Inflammatory macrophage treated with lipopolysaccharide for 1 hour (primary cell): ENCODE data around the gene METTL18.

Experiments used
- DNase-seq, 2 donors: peaks; one replicate each; pipeline ENCODE4 v3.0.0-alpha.2; 2020 to 2022

The METTL18 gene

DNA sequence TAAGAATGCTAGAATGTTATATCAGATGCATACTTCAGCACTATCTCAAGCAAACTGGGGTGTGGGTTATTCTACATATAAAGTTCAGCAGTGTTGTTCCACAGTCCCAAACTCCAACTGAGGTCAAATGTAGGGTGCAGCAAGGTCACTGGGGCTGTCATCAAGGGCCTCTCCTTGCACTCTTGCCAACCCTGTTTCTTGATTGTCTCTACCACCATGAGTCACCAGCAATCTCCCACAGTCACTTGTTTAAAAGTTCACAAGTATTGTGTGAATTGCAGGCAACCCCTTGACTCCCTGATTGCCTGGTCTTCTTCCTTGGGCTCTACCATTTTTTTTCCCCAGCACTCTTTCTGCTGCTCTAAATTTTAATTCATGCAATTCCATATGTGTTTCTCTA lies 10.6 kb downstream of the METTL18 start:
- no peak for DNase-seq

DNA sequence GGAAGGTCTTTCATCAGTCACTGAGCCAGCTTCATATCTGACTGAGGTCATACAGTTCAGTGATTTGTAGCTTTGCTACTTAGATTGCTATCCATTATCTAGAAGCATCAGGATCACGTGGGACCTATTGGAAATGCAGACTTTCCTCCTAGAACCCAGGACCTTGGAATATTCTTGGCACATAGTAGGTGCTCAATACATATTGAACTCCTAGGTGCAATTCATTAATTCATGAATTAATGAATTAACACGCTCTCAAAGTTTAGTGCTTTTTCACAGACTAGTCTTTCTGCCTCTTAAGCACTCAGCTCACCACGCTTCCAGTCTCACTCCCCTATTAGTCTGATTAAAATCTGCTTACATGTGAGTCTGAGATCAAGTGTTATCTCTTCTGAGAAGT lies 12.1 kb downstream of the METTL18 start:
- no peak for DNase-seq

DNA sequence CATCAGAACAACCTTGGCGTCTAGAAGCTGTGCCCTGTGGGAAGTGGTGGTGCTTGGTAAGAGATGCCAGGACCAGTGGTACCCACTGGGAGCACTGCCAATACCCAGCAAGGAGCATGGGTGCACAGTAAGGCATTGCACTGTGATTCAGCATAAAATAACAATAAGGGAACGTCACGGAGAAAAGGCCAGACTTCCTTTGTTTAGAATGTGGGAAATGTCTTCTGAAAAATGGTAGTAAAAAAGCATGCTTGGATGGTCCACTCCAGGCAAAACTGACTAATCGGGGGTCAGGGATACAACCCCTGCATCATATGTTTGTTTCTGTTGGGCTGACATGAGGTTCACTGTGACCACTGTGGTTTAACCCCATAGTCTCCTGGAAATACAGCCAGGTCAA lies 14.7 kb downstream of the METTL18 start:
- DNase-seq, result no peak

DNA sequence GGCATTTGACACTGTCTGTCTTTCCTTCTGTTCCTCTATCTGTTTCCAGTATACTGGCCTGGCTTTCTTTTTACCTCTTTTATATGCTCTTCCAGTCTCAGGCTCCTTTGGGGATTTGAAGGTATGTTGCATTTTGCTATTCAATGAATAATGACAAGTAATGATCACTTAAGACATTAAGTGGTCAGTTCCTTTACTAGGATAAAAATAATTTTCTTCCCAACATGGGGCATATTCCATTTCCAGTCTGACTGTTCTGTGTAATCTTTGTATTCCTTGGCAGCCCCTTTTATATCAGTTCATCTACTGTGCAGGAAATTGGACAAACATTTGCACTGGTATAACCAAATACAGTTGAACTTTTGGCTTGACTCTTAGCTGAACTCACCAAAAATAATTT lies 15.6 kb downstream of the METTL18 start:
- DNase-seq, result no peak

DNA sequence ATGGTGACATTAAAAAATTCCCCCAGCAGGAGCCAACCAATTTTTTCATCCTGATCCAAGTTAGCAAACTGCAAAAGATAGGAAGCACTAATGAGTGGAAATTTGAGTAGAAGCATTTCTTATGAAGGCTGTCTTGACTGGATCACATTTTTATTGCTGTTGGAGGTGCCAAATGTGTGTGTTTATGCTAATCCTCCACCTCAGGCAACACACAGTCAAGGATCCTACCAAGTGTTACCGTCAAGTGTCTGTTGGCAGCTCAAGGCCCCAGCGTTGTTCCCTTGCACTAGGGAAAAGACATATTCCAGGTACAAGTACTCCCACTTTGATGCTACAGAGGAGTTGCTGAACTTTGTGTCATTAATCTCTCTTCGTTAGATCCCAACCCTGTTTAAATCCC lies 18.3 kb downstream of the METTL18 start:
- no peak for DNase-seq

DNA sequence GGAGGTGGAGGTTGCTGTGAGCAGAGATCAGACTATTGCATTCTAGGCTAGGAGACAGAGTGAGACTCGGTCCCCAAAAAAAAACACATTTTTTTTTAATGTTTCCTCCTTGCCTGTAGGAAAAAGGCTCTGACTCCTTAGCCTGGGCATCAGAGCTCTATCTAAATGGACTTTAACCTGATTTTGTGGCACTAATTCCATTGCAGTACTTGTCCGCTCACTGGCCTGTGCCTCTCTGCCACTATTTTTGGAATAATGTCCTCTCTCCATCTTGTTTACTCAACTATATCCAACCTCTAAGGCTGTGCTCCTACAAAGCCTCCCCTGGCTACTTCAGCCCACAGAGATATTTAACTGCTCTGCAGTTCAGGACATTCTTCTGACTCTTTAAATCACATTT lies 26.5 kb downstream of the METTL18 start:
- DNase-seq, result no peak

DNA sequence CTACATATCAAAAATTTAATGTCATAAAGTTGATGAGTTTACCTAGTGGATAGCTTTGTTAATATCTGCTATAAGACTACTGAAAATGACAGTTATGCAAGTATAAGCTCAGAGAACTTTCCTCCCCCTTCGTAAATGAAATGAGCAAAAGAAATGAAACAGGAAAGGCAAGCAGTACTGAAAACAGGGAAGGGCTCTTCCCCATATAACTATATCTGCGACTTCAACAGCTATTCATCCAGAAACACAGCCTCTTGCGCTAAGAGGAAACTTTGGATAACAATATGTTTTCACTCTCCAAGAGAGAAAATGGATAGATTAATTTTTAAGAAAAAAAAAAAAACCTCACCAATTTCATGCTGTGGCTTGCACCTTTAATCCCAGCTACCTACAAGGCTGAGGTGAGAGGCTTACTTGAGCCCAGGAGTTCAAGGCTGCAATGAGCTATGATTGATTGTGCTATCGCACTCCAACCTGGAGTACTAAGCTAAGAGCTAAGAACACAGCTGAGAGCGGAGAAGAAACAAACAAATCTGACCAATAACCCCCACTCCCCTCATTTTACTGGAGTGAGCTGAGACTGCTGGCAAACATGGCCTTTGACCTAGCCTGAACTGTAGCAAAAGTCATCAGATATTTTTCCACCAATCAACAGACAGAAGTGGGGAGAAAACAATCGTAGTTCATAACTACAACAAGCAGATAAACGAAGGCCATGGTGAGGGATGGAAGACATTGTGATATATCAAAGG lies 29.0 kb downstream of the METTL18 start:
- DNase-seq, result no peak

DNA sequence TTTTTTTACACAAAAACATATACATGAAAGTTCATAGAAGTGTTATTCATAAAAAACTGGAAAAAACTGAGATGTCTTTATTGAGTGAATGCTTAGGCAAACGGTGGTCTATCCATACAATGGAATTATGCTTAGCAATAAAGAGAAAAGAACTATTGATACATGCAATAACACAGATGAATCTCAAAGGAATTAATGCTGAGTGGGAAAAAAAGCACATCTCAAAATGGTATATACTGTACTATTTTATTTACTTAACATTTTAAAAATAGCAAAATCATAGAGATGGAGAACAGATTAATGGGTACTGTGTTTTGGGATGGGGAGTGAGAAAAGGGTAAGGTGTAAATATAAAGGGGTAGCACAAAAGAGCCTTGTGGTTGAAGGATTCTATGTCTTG lies 29.8 kb downstream of the METTL18 start:
- DNase-seq, result no peak

DNA sequence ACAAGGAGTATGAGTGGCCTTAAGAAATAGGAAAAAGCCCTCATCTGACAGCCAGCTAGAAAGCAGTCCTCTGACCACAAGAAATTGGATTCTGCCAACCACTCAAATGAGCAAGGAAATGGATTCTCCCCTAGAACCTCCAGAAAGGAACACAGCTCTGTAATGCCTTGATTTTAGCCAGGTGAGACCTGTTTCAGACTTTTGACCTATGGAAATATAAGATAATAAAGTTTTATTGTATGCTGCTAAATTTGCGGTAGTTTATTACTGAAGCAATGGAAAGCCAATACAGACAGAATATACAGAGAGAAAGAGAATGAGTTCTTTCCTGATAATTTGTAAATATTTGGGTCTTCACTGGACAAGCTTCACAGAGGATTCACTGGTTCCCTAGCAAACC lies 32.0 kb downstream of the METTL18 start:
- no peak for DNase-seq

DNA sequence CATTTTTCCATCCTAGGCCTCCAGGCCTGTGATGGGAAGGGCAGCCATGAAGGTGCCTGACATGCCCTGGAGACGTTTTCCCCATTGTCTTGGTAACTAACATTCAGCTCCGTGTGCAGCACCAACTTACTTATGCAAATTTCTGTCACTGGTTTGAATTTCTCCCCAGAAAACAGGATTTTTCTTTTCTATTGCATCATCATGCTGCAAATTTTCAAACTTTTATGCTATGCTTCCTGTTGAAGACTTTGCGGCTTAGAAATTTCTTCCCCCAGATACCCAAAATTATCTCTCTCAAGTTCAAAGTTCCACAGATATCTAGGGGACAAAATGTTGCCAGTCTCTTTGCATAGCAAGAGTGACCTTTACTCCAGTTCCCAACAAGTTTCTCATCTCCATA lies 35.7 kb downstream of the METTL18 start:
- DNase-seq, result no peak

DNA sequence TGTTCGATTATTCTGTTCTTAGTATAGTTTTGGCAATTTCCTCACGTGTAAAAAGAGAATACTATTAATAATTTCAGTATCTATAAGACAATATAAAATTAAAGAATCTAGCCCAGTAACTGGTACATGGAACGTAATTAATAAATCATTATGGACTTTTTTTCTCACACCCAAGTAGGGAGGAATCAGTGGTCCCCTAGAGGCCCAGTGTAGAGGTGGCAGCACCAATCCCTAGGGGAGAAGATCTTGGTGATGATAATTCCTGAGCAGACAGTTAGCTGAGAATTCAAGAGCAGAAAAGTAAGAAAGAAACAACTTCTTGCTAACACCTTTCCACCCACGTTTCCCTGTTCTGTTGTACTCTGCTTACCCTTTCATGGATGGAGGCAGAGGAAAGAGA lies 41.2 kb downstream of the METTL18 start:
- DNase-seq, result no peak

DNA sequence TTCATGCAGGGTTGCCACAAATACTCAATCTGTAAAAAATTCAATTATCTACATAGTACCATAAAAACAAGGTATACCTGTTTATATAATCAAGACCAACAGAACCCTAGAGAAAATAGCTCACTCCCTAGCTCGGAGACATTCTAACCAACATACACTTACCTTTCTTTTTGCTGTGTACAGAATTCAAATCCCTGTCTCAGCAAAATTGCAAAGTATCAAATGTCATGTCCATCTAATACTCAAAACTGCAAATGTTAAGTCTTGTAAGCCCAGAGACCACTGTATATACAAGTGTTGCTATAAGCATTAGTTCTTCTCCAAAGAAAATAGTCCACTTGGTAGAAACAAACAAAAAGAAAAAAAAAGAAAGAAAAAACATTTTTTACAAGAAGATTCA lies 44.7 kb downstream of the METTL18 start:
- no peak for DNase-seq

DNA sequence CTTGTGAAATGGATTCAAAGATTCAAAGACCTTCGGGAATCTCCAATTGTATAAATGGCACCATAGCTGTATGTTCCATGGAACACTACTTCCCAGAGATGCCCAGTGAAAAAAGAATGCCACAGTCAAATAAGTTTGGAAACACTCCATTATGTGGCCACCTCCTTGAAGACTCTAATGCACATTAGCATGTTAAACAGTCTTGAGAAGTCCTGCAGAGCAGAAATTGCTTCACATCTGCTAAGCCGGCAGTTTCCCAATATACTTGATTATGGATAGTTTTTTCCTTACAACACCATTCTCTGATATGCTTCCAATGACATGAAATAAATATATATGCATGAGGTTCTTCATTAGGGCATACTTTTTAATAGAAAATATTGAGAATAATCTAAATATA lies 48.2 kb downstream of the METTL18 start:
- DNase-seq, result no peak

DNA sequence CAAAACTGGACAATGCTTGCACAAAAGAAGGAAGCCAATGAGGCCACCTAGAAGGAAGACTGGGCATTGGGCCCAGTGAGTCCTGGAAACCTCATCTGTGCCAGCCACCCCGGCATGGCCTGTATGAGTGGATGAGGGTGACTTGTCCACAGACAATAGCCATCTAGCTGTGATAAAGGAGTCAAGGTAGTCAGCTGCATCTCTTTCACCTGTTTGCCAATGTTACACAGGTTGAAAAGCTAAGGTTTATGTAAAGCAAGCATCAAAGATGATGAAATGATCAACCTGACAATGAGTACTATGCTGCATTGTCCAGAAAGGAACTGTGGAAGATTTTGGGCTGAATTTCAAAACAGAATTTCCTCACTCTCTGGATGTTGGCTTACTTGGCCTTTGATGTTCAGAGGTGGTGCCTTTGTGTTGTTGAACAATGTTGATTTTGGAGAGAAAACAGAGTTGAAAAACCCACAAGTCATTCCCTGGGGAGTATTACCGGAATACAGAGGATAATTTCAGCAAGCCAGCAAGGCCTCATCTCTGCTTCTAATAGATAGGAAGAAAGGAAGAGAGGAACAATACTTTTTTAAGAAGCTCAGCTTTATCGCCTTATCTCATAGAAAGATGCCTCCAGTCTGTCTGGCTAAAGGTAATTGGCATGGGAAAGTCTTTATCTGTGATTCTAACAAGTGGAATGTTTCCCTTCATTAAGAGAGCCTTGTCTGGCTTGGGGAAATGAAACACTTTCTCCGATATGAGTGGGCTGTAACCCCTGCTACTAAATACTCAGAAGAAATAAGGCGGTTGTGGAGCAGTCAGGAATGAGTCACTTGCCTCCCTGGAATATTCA lies 49.5 kb downstream of the METTL18 start:
- DNase-seq, result no peak
